ENCODE measurements around the gene XKRX. TPM values are rescaled to one million over a fixed set of nuclear protein-coding genes. Genes with fewer than 3 reads are reported as not detected.

The XKRX gene
- polyA plus RNA-seq (2011; rRNA removed) (0.36 and 0.46 TPM in 2 replicates), polyA minus RNA-seq (2011; rRNA and poly(A)+ RNA removed) (0.74 and 0.92 TPM in 2 replicates)

DNA sequence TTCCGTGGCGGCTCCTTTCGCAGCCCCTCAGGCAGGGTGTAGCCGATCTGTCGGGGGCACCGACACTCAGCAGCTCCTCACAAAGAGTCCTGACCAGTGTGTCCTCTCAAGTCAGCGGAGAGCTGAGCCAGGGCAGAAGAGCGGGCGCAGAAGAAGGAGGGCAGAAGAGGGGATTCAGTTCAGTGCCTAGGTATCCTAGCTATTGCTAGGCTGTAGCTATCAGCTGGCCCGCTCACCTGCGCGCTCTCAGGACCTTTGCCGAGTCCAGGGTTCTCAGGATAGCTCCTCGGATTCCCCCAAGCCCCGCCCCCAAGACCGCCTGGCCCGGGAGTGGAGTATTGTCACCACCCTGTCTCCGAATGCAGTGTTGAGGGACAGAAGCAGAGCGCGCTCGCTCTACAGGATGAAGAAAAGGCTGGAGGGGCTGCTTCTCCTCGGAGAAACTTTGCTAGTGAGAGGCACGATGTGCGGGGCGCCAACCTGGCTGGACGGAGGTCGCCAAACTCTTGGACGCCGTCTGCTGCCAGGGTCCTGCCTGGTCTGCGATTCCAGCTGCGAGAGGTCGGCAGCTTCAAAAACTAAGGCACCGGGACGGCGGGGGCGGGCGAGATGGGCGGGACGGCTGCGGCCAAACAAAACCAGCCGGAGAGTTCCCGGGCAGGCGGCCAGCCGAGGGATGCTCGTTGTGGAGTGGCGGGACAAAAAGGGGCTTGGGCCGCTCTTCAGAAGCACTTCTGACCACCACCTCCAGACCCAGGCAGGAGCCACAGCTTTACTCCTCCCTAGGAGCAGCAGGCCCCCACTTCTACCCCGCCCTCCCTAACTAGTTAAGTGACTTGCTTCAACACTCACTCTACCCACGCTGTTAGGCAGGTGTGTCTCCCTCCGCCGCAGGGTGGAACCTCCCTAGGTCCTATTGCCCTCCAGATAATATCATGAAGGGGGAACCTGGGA is at the start of gene XKRX:
Gene XKRX, minus strand, starts transcription at position 258 of the 954 bp plus-strand sequence. CDS start 613 bp downstream, outside the sequence.
- Histone ChIP-seq H3K27ac (ENCODE audit: low read depth, low read length) (no peak within 1 kb of the TSS), H3K4me3 (ENCODE audit: low read depth, low read length) (peak within 1 kb of the TSS; percentile 60), H3K27me3 (ENCODE audit: control insufficient read depth, insufficient read depth, low read length) (no peaks in the 10 kb centered on the region), H3K9me3 (ENCODE audit: control insufficient read depth, insufficient read depth, low read length) (peaks cover 3% of the 10 kb centered on the region; the same call in 1 of the 2 replicates)
- CTCF ChIA-PET = interaction anchor here (0.6 kb wide), 1 partner anchor 188 kb away, joined by 6 read pairs; no protein-coding TSS in a partner anchor
- TF ChIP-seq CTCF (IDR thresholded peaks at IDR 0.05; ENCODE audit: low read depth, low read length) = no peak
- no peak for DNase-seq (ENCODE audit: low read depth, low spot score)
- POLR2A ChIA-PET = interaction anchor here (0.6 kb wide), 1 partner anchor 127 kb away, joined by 3 read pairs; no protein-coding TSS in a partner anchor

DNA sequence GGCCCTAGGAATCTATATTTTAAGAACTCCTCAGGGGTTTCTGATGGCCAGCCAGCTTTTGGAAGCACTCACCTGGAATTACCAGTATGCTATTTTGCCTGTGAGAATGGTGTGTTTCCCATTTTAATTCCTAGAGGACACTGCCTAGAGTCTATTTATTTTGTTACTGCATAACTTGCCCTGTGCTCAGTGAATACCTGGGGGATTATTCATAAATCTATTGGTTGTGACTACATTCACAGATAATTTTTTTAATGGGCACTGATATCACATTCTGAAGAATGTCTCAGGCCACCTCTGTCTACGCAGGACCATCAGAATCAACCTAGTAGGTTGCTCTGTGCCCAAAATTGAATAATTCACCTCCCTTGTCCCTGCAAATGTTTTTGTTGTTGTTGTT is 47.5 kb upstream of the XKRX start:
- no peak overlapping the region for H3K4me3 ChIP-seq (ENCODE audit: low read depth, low read length)
- ChIA-PET CTCF (no interaction called here), POLR2A (no interaction called here)
- no peak for TF ChIP-seq CTCF (IDR thresholded peaks at IDR 0.05; ENCODE audit: low read depth, low read length)
- DNase-seq (ENCODE audit: low read depth, low spot score) = no peak
- no peak overlapping the region for H3K27ac ChIP-seq (ENCODE audit: low read depth, low read length)
- H3K9me3 ChIP-seq (ENCODE audit: control insufficient read depth, insufficient read depth, low read length) = no peaks in the 10 kb centered on the region
- H3K27me3 ChIP-seq (ENCODE audit: control insufficient read depth, insufficient read depth, low read length) = no peaks in the 10 kb centered on the region

GRCh38 chrX:100975212-100975611 is 46.5 kb upstream of the XKRX start:
- ChIA-PET POLR2A (interaction anchor here (0.6 kb wide), 1 partner anchor 81 kb away, joined by 7 read pairs; no protein-coding TSS in a partner anchor), CTCF (no interaction called here)
- TF ChIP-seq CTCF (IDR thresholded peaks at IDR 0.05; ENCODE audit: low read depth, low read length) = no peak
- no peak for DNase-seq (ENCODE audit: low read depth, low spot score)
- H3K27ac ChIP-seq (ENCODE audit: low read depth, low read length) = no peak overlapping the region
- no peak overlapping the region for H3K4me3 ChIP-seq (ENCODE audit: low read depth, low read length)
- no peaks in the 10 kb centered on the region for H3K9me3 ChIP-seq (ENCODE audit: control insufficient read depth, insufficient read depth, low read length)
- H3K27me3 ChIP-seq (ENCODE audit: control insufficient read depth, insufficient read depth, low read length) = no peaks in the 10 kb centered on the region

DNA sequence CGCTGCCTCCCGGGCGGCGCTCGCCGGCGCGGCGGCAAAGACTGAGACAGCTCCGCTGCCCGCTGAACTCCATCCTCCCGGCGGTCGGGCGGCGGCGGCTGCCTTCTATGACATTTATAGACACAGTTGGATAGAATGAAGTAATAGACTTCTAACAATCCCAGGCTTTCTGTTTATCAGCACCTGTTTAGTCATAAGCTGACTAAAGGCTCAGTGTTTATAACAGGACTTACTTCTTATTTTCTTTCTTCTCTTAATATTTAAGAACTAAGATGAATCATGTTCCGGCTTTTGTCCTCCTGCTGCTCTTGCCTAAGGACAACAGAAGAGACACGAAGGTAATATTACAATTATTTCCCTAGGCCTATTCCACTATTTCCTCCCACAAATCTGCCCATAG is 44.7 kb upstream of the XKRX start:
- Histone ChIP-seq H3K27me3 (ENCODE audit: control insufficient read depth, insufficient read depth, low read length) (no peaks in the 10 kb centered on the region), H3K27ac (ENCODE audit: low read depth, low read length) (peak overlapping the region; percentile 52), H3K9me3 (ENCODE audit: control insufficient read depth, insufficient read depth, low read length) (no peaks in the 10 kb centered on the region), H3K4me3 (ENCODE audit: low read depth, low read length) (no peak overlapping the region)
- ChIA-PET CTCF (no interaction called here), POLR2A (no interaction called here)
- no peak for TF ChIP-seq CTCF (IDR thresholded peaks at IDR 0.05; ENCODE audit: low read depth, low read length)
- DNase-seq (ENCODE audit: low read depth, low spot score) = no peak

GRCh38 chrX:100969936-100970335 is 41.2 kb upstream of the XKRX start:
- no peaks in the 10 kb centered on the region for H3K9me3 ChIP-seq (ENCODE audit: control insufficient read depth, insufficient read depth, low read length)
- DNase-seq (ENCODE audit: low read depth, low spot score) = no peak
- no peaks in the 10 kb centered on the region for H3K27me3 ChIP-seq (ENCODE audit: control insufficient read depth, insufficient read depth, low read length)
- ChIA-PET CTCF (no interaction called here), POLR2A (no interaction called here)
- no peak overlapping the region for H3K4me3 ChIP-seq (ENCODE audit: low read depth, low read length)
- TF ChIP-seq CTCF (IDR thresholded peaks at IDR 0.05; ENCODE audit: low read depth, low read length) = no peak
- no peak overlapping the region for H3K27ac ChIP-seq (ENCODE audit: low read depth, low read length)

Data from AG04450 (cell line).